Bronchial epithelial cell (primary cell): ENCODE results near the gene FAM163A. TPM values are rescaled to one million over a fixed set of nuclear protein-coding genes. Genes with fewer than 3 reads are reported as not detected.

Experiments used
- DNase-seq: peaks from one replicate; pipeline ENCODE4 v3.0.0-alpha.2; 2010; ENCODE audit warnings: low read depth
- FAIRE-seq: peaks from 2 replicates; lab custom pipeline; 2011; peaks lifted over from hg19 to GRCh38; lab: Jason Lieb, UNC
- H3K27me3 ChIP-seq: 2 replicates; pipeline ENCODE4 v1.5.1; 2011; ENCODE audit warnings: low read length; ENCODE audit not compliant: control insufficient read depth, insufficient read depth
- H3K36me3 ChIP-seq: 2 replicates; pipeline ENCODE4 v1.5.1; 2011; ENCODE audit warnings: low read length; ENCODE audit not compliant: control insufficient read depth, insufficient read depth
- H3K4me3 ChIP-seq: 2 replicates; pipeline ENCODE4 v1.5.1; 2011; ENCODE audit warnings: mild to moderate bottlenecking, low read depth, low read length, control low read depth
- CTCF ChIP-seq: IDR thresholded peaks from 2 replicates; pipeline ENCODE4 v1.5.1; 2011; ENCODE audit warnings: mild to moderate bottlenecking, moderate library complexity, low read length, control low read depth, inconsistent platforms; ENCODE audit not compliant: insufficient read depth, severe bottlenecking
- total RNA-seq: library from RNA; depleted of rRNA; stranded (reverse); fragments of >200 nt; gene quantifications from 2 replicates; pipeline ENCODE4 v1.2.1, GENCODE V29; 2014

FAM163A gene
- total RNA-seq, 1 donor from 2014 or later: not detected

GRCh38 chr1:179708434-179709195, 34.5 kb upstream of the FAM163A start:
- FAIRE-seq: no peak
- no peaks in the 10 kb centered on the region for H3K36me3 ChIP-seq
- no peak for DNase-seq
- H3K27me3 ChIP-seq: no peaks in the 10 kb centered on the region
- H3K4me3 ChIP-seq: no peak overlapping the region
- TF ChIP-seq CTCF: no peak

- TF ChIP-seq CTCF: no peak
- H3K4me3 ChIP-seq: no peak overlapping the region
- no peaks in the 10 kb centered on the region for H3K36me3 ChIP-seq
- peak; percentile 37 for DNase-seq
- H3K27me3 ChIP-seq: no peaks in the 10 kb centered on the region
- no peak for FAIRE-seq
These were observed 33.2 kb upstream of the FAM163A start for GRCh38 chr1:179709841-179710329.

GRCh38 chr1:179714159-179714558, 28.9 kb upstream of the FAM163A start:
- FAIRE-seq (no peak), DNase-seq (no peak)
- H3K4me3 ChIP-seq: no peak overlapping the region
- no peaks in the 10 kb centered on the region for H3K36me3 ChIP-seq
- no peak for TF ChIP-seq CTCF
- H3K27me3 ChIP-seq: no peaks in the 10 kb centered on the region

- H3K4me3 ChIP-seq: no peak overlapping the region
- no peak for FAIRE-seq
- no peaks in the 10 kb centered on the region for H3K27me3 ChIP-seq
- no peak for DNase-seq
- TF ChIP-seq CTCF: no peak
- H3K36me3 ChIP-seq: no peaks in the 10 kb centered on the region
These were observed 28.5 kb upstream of the FAM163A start for GRCh38 chr1:179714623-179715022.

GRCh38 chr1:179719272-179719671, 23.8 kb upstream of the FAM163A start:
- Histone ChIP-seq H3K36me3 (no peaks in the 10 kb centered on the region), H3K27me3 (no peaks in the 10 kb centered on the region), H3K4me3 (no peak overlapping the region)
- TF ChIP-seq CTCF: no peak
- no peak for FAIRE-seq
- DNase-seq: no peak
